Measurements from ENCODE around the gene ASB10. TPM values are rescaled to one million over a fixed set of nuclear protein-coding genes. Genes with fewer than 3 reads are reported as not detected.

ASB10 gene
- total and polyA plus RNA-seq, 2 of the 13 experiments (the other 11 are each of a cell fraction or from before 2014, with no cell fraction given): not detected

DNA sequence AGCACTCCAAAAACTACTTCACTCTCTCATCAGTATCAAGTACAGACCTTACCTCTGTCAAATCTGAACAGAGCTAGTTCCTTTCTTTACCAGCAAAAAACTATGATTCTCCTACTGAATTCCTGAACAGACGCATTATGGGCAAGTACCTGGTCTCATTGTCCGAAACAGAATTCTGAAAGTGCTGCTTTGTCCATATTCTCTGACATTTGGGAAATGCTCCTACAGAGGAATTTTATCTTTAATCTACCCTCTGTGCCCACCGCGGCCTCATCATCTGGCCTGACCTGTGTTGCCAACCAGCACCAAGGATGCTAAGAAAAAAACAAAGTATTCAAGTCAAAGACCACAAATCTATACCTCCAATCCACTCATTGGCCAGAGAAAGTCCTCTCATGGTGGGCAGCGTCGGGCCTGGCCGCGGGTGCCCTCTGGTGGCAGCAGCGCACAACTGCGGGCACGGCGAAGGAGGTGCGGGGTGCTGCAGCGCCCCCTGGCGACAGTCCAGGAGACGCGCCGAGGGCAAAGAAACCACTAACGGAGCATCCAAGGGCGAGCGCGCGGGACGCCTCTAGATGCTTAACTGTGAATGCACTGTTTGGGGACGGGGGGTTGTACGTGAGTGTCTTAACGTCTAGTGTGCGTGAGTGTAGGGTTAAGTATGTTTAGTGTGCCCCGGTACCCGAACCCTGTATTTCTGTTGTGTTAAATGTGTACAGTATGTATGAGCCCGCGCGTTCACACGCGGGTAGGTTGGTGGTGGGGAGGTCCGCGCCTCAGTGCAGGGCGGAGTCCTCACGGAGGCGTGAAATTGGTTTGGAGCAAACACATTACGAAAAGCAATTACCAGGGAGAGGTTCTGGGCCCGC is 14.5 kb downstream of the ASB10 start (continued):
- no peak for TF ChIP-seq ZNF121 (CRISPR knock-in tag; IDR thresholded peaks at IDR 0.05)
- TF ChIP-seq, protein P1, sequence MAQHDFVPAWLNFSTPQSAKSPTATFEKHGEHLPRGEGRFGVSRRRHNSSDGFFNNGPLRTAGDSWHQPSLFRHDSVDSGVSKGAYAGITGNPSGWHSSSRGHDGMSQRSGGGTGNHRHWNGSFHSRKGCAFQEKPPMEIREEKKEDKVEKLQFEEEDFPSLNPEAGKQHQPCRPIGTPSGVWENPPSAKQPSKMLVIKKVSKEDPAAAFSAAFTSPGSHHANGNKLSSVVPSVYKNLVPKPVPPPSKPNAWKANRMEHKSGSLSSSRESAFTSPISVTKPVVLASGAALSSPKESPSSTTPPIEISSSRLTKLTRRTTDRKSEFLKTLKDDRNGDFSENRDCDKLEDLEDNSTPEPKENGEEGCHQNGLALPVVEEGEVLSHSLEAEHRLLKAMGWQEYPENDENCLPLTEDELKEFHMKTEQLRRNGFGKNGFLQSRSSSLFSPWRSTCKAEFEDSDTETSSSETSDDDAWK (CRISPR knock-in tag; IDR thresholded peaks at IDR 0.05): no peak
- TF ChIP-seq, protein P2, sequence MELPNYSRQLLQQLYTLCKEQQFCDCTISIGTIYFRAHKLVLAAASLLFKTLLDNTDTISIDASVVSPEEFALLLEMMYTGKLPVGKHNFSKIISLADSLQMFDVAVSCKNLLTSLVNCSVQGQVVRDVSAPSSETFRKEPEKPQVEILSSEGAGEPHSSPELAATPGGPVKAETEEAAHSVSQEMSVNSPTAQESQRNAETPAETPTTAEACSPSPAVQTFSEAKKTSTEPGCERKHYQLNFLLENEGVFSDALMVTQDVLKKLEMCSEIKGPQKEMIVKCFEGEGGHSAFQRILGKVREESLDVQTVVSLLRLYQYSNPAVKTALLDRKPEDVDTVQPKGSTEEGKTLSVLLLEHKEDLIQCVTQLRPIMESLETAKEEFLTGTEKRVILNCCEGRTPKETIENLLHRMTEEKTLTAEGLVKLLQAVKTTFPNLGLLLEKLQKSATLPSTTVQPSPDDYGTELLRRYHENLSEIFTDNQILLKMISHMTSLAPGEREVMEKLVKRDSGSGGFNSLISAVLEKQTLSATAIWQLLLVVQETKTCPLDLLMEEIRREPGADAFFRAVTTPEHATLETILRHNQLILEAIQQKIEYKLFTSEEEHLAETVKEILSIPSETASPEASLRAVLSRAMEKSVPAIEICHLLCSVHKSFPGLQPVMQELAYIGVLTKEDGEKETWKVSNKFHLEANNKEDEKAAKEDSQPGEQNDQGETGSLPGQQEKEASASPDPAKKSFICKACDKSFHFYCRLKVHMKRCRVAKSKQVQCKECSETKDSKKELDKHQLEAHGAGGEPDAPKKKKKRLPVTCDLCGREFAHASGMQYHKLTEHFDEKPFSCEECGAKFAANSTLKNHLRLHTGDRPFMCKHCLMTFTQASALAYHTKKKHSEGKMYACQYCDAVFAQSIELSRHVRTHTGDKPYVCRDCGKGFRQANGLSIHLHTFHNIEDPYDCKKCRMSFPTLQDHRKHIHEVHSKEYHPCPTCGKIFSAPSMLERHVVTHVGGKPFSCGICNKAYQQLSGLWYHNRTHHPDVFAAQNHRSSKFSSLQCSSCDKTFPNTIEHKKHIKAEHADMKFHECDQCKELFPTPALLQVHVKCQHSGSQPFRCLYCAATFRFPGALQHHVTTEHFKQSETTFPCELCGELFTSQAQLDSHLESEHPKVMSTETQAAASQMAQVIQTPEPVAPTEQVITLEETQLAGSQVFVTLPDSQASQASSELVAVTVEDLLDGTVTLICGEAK (IDR thresholded peaks at IDR 0.05): no peak
- TF ChIP-seq, protein P2 (CRISPR knock-in tag; IDR thresholded peaks at IDR 0.05): no peak
- TF ChIP-seq FOXP1 (IDR thresholded peaks at IDR 0.05): no peak
- TF ChIP-seq FOXP1 (CRISPR knock-in tag; IDR thresholded peaks at IDR 0.05): no peak
- TF ChIP-seq SCMH1 (CRISPR knock-in tag; IDR thresholded peaks at IDR 0.05; ENCODE audit: borderline replicate concordance): no peak
- TF ChIP-seq, protein P3, sequence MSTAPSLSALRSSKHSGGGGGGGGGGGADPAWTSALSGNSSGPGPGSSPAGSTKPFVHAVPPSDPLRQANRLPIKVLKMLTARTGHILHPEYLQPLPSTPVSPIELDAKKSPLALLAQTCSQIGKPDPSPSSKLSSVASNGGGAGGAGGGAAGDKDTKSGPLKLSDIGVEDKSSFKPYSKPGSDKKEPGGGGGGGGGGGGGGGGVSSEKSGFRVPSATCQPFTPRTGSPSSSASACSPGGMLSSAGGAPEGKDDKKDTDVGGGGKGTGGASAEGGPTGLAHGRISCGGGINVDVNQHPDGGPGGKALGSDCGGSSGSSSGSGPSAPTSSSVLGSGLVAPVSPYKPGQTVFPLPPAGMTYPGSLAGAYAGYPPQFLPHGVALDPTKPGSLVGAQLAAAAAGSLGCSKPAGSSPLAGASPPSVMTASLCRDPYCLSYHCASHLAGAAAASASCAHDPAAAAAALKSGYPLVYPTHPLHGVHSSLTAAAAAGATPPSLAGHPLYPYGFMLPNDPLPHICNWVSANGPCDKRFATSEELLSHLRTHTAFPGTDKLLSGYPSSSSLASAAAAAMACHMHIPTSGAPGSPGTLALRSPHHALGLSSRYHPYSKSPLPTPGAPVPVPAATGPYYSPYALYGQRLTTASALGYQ (CRISPR knock-in tag; IDR thresholded peaks at IDR 0.05): no peak
- TF ChIP-seq NFE2L1 (CRISPR knock-in tag; IDR thresholded peaks at IDR 0.05; ENCODE audit: borderline replicate concordance): no peak
- TF ChIP-seq STAG1 (CRISPR knock-in tag; IDR thresholded peaks at IDR 0.05): peak; percentile 89
